Endothelial cell of hepatic sinusoid (primary cell): ENCODE measurements around the gene SPTLC3.
"Not testable (repeated sequence)": the region's sequence is repeated elsewhere in the genome, so short reads cannot be mapped to it uniquely, and the experiment has no call there.

Experiments
- in situ Hi-C: cut with HindIII; loops from 2 replicates; pipeline ENCODE4 v1.10.0; 2017; ENCODE audit warnings: low sequenced_read_pairs

The SPTLC3 gene

DNA sequence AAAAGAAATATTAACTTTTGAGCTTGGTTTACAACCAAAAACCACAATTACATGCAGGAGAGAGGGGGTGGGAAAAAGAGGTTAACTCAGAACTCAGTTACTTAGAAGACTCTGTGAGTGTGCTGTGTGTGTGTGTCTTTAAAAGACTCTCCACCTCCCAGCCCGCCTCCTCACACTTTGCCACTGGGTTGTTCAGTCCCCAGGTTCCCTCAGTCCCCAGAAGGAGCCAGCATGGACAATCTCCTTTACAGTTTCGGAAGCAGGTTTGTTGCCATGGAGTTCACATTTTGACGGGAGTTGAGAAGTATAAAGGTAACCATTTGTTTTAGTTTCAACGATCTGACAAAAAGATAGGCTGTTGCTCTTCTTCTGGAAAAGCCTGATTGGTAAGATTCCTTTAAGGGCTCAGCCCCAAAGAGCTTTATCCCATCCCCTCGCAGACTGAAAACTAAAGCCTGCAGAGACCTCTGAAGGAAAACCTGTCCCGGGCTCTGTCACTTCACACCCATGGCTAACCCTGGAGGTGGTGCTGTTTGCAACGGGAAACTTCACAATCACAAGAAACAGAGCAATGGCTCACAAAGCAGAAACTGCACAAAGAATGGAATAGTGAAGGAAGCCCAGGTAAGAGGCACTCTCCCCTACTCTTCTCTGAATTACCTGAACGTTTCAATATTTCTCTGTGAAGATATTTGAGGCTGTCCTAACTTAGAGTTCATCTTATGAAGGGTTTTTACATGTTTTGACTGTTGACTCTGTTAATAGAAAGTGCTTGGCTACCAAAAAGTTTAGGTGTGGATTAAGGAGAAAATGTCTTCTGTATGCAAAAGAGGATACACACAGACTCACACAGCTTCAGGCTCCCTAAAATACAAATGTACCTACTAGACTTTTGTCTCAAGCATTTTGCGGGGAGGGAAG is at the start of gene SPTLC3:
Gene SPTLC3 (plus strand): TSS at position 212 of the 921 bp plus-strand sequence. CDS start 296 bp downstream, at position 508.
- in situ Hi-C loops = no loop called here

DNA sequence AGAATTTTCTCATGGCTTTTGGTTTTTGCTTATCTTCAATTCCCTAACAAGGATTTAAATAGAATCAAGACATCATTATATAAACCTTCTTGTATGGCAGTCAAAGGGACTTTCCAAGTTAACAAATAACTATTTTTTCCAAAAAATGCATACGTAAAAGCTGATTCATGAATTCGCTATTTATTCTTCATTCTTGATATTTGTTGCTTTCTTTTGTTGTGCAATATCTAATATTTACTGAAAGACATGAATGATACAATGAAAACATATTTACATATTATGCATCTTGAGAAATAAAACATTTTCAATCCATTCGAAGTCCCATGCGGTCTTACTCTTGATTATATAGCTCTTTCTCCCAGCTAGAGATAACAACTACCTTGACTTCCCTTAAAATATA is 47.0 kb upstream of the SPTLC3 start:
- in situ Hi-C loops = no loop called here

DNA sequence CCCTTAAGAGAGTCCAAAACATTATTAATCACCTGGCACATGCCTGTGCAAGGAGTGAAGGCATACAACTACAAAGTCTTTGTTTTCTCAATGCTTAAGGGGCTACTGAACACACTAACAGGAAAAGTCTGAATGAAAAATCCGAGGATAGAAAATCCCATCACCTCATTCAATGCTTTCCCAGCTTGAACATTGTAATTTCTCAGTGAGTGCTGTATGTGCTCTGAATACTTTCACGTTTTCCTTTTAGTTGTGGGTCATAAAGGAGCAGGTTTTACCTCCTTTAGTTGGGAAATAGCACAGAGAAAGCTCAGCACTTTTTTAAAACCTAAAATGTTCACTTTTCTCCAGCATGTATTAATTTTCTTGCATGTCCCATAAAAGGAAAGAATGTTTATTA is 45.9 kb upstream of the SPTLC3 start:
- in situ Hi-C loops = no loop called here

DNA sequence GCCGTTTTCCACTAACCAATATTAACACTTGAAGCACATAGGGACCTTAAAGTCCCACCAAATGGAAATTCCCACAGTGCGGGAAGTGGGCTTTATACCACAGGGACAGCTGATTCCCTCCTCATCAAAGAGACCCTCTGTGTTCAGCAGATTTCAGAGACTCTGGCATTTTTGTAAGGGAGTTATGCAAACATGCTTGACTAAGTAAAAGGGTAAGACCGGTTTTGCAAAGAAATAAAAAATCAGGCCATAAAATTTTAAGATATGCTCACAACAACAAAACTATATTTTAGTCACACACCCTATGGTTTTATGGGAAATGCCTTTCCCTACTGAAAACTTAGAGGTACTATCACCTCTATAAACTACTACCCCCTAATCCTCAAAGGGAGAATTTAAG is 45.4 kb upstream of the SPTLC3 start:
- in situ Hi-C loops = no loop called here

DNA sequence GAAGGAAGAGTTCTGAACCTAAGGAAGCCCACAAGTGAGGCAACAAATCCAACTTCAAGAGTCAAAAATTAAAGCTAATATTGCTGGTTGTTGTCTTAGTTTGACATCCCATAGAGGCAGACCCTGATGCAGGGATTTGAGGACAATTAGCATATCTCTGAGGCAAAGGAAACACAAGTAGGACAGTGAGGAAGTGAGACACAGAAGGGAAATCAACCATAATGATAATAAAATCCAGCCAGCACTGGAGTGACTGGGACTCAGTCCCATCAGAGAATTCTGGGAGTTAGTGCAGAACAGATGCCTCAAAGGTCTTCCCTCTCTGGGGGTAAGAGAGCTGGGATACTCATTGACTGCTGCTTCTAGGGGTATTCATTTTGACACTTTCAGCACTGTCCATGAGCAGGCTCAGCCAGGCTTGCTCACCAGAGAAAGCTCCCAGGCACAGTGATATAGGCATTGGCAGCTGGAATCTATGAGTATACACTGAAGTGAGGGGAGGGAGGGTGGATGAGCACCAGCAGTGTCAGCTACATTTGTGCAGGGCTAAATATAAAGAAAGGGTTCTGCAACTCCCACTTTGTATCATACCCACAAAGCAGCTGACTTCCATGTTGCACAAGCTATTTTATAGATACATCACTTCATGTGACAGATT is 43.4 kb upstream of the SPTLC3 start:
- in situ Hi-C loops = no loop called here

DNA sequence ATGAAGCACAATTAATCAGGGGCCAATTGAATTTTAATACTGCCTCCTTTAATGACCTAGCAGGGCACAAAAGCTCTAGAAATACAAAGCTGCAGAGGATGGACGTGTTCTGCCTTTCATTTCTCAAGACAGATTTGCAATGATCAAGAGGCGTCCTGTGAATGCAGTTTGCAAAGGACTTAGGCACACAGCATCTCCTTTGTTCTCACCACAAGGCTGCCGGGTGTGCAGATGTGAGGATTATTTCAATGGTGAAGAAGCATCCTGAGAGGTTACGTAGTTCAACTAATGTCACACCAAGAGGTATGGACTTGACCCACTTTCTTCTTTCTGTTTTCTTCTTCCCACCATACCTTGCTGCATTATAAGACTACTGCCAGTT is 42.9 kb upstream of the SPTLC3 start:
- in situ Hi-C loops = no loop called here

DNA sequence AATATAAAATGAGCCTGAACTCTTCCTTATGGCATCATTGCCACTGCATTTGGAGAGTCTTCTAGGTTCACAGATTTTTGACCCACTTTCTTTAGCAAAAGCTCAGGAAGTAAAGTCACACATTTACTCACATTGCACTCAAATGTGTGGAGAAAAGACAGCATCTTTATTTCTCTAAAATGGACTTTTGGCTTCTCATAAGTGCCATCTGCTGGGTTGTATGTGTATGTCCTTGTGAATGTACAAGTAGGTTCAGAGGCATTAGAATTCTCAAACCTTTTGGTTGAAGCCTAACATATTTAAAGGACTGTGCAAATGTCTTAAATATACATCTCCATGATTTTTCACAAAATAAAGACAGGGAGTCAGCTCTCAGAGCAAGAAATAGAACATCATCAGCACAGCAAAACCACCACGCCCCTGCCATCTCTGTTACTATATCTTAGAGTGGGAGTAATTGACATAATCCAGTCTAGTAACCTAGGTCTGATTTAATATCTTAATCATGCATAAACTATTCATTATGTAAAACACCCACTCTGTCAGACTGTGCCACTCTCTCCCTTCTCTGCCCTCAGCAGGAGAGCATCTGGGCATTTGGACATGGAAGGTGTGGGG is 42.2 kb upstream of the SPTLC3 start:
- in situ Hi-C loops = no loop called here

DNA sequence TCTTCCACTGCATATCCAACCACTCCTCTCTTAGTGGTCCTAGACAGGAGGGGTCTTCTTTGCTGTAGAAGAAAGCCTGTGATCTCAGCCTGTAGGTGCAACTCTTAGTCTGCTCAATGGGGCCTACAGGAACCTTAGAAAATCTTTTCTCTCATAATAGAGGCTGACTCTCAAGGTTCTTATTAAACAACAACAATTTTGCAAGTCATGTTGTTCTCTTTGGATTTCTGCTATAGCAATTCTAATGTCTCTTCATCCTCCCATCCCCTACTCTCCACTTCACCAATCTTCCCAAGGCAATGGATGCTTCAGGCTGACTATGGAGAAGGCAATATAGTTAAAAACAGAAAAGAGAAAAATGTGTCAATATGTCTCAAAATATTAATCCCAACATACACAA is 40.8 kb upstream of the SPTLC3 start:
- in situ Hi-C loops = no loop called here

DNA sequence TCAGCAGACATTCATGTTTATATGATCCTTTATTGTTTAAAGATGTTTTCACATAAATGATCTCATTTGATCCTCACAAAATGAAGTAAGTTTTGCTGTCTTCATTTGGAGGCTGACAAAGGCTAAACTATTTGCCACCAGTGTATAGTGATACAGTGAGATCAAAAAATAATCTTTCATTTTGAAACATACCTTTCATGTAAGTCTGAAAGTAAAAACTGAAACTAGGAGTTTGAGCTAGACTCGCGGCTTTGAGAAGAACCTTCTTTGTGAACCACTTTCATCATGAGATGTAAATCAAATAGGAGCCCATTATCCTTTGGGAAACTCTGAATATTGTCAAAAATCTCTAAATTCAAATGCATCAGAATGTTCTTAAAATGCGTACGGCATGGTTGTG is 40.3 kb upstream of the SPTLC3 start:
- in situ Hi-C loops = no loop called here

DNA sequence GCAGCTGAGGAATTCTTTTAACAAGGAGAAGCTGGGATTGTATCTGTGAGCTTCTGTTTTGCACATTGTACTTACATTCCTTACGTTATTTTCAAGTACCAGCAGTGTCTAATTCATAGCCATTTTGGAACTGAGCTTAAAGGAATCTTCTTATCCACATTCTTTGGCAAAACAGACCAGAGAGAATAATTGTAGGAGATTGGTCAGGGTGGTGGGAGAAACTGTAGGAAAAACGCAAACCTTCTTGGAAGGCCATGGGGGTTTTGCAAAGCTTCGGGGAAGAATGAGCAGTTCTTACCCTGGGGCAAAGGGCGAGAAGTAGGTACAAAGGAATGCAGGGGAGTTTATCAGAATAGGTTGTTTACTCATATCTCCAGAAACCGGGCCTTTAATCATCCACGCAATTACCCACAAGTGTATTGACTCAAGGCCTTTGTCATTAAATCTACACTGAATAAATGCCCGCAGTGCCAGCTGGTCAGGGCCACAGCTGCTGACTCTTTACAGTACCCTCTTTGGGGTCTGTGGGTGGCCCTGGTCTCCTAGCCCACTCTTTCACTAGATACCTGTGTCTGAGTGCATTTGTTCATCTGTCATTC is 39.6 kb upstream of the SPTLC3 start:
- in situ Hi-C loops = no loop called here

DNA sequence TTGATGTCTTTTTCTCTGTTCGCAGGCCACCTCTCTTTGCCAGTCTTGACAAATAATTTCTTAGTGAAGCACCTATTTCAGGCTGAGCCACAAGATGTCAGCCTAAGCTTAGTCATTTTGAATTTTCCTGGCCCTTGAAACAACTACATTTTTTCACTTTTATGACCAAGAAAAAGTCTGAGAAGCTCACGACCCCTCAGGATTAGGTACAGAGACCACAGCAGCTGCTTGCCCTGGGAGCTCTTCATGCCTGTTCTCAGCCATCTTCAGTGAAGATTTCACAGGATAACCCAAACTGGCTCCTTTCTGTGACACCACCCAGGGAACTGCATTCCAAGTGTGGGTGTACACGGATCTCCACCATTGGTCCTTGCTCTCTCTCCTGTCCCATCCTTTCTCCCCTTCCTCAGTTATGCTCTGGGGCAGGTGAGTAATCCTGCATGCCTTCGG is 38.4 kb upstream of the SPTLC3 start:
- in situ Hi-C loops = no loop called here

DNA sequence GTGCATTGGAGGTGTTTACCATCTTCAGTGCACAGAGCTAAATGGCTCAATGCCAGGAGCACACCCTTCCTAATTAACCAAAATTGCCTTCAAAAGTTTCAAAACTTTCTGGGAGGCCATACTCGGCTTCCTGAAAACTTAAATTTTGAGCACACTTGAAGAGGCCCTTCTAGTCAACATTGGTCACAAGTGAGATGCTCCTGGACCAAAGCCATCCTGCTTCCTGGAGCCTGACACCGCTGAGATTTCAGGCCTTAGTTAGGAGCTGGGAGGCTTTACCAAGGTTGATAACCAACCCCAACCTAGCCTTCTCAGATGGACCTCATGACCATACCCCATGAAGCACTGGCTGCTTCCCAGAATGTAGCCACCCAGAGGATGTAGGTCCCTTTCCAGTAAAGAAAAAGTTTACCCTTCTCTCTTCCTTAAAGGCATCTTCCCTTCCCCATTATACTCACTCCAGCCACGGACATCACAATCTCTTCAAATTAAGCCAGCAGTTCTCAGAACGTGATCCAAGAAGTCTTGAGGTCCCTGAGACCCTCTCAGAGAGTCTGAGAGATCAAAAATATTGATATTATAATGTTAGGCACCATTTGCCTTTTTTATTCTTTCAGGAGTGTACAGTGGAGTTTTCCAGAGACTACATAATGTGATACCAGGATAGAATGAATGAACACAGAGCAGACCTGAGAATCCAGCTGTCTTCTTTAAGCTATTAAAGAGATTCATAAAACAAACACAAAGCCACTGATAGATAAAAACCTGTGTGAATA is 32.8 kb upstream of the SPTLC3 start:
- in situ Hi-C loops = no loop called here

DNA sequence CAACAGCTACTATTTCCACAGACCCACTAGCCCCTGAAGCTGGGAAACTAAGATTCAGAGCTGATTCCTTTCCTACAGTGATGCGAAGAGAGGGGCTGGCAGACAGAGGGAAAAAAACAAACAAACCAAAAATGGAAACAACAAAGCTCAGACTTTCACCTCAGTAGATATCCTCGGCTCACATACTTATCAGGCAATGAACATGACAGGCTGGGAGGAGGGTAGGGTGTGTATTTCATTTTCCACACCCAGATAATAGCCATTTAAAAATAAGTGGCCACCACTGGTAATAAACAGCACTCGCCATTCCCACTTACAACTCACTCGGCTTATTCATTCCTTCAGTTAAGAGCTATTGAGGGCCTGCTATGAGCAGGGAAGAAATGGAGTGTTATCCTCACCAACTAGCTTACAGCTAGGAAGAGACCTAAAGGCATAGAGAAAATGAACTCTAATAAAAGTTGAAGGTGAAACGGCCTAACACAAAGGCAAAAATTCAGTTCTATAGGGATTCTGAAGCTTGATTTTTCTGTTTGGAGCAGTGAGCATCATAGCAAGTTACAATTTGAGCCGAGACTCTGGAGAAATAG is 32.0 kb upstream of the SPTLC3 start:
- in situ Hi-C loops = no loop called here

DNA sequence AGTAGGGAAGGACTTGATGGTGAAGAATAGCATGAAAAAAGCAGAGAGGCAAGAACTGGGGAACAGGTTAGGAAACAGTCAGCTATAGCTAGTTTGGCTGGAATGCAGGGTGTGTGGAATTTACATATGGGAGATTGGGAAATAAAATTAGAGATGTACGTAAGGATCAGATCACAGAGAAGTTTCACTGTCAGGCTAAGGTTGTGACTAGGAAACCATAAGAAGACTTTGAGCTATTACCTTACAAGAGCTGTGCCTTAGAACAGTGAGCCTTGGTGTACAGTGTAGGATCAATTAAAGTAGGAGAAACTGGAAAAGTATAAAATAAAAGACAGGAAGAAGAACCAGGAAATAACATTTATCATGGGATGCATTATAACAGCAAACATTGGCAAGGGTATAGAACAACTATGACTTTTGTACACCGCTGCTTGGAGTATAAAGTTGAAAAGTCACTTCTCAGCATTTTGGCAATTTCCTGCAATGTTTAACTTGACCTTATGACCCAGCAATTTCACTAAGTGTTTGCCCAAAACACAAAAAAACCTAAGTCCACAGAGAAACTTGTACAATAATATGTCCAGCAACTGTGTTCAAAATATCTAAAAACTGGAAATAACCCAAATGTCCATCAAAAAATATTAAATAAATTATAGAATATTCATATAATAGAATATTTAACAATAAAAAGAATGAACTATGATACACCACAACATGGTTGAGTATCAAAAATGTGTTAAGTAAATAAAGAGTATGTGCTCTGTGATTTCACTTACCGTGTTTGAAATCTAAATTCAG is 31.2 kb upstream of the SPTLC3 start:
- in situ Hi-C loops = no loop called here

DNA sequence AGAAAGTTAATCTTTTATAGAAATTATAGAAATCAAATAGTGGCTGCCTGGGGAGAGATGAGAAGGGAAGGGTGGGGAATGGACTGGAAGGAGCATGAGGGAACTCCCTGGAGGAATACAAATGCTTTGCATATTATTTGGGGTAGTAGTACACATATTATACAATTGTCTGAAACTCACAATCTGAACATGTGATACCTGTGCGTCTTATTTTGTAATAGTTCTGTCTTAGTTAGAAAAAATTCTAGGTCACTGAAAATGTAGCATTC is 30.7 kb upstream of the SPTLC3 start:
- in situ Hi-C loops = no loop called here

DNA sequence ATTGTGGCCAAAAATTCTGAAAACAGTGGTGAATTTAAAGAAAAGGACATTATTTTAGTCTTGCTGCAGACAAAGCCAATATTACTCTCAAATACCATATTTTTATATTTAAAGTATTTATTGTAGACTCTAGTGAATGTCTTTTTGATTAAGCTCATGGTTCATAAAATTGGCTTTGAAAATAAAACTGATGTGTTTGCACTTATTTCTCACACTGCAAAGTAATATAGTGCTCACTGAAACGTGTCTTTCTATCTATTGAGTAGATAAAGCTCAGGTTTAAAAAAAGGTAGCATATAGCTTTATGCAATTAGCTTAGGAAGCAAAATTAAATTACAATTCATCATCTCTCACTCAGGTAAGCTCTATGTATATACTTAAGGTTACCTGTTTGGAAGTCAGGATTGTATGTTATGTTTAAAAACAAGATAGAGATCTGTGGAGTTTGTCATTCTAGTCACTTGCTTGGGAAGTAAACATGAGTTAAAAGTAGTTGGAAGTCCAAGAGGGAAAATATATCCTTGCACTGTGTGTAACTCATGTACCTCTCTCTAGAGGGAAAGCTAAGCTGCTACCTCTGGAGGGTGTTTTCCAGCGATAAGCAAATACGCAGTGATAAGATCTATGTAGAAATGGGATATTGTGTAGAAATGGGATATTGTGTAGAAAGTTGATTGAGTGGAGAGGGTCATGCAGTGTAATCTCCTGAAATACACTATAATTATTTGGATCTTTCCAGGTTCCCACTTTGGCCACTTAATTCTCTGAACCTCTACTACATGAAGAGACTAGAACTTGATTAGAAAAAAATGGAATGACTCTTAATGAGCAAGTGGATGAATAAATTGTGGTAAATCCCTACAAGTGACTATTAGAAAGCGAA is 29.9 kb upstream of the SPTLC3 start:
- in situ Hi-C loops = no loop called here

DNA sequence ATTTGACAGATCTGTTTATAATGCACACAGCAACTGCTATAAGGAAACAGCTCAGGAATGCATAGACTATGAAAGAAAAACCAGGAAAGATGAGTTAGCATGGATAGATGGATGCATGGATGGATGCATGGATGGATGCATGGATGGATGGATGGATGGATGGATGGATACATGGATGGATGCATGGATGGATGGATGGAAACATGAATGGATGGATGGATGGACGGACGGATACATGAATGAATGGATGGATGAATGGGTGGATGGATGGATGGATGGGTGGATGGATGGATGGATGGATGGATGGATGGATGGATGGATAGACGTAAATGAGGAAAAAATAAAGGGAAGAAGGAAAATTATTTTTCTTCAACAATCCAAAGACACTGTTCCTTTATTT is 29.1 kb upstream of the SPTLC3 start:
- in situ Hi-C loops = not testable (repeated sequence)

DNA sequence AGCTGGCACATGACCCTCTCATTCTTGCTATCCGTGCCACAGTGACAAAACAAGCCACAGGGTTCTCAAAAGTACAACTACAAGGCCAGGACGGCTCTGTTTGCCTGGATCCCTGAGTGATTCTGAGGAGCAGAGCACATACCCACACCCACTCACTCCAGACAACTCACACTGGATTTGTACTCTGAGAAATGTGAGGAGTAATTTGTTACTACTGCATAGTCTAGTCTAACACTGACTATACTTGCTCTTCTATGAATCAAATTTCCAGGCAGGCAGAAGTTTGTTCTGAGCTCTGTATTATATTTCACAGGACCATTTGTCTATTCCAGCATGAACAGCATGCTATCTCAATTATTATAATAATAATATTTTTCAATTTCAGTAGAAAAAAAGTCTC is 26.7 kb upstream of the SPTLC3 start:
- in situ Hi-C loops = no loop called here
